HG03354 (cell line): Measurements from ENCODE around the gene PAX5.
"Not testable (repeated sequence)": the region's sequence is repeated elsewhere in the genome, so short reads cannot be mapped to it uniquely, and the experiment has no call there.

Source experiments
- ATAC-seq: cut with Tn5 transposase; IDR thresholded peaks from one replicate; pipeline ENCODE4 v1.9.1; 2021; ENCODE audit warnings: mild to moderate bottlenecking; ENCODE audit not compliant: unreplicated experiment, poor library complexity, severe bottlenecking

Gene PAX5

GRCh38 chr9:36870960-36871359, 163.1 kb downstream of the PAX5 start:
- no peak for ATAC-seq

- ATAC-seq, result not testable (repeated sequence)
These were observed 164.5 kb downstream of the PAX5 start for GRCh38 chr9:36869605-36870004.

- no peak for ATAC-seq
These were observed 165.3 kb downstream of the PAX5 start for GRCh38 chr9:36868586-36869282.

GRCh38 chr9:36867672-36868471, 166.2 kb downstream of the PAX5 start:
- ATAC-seq, result no peak

- no peak for ATAC-seq
These were observed 166.8 kb downstream of the PAX5 start for GRCh38 chr9:36867241-36867640.

- ATAC-seq, result no peak
These were observed 167.2 kb downstream of the PAX5 start for GRCh38 chr9:36866840-36867239.

- no peak for ATAC-seq
These were observed 168.1 kb downstream of the PAX5 start for GRCh38 chr9:36865731-36866635.

GRCh38 chr9:36864491-36865410, 169.3 kb downstream of the PAX5 start:
- no peak for ATAC-seq

GRCh38 chr9:36862206-36863145, 171.6 kb downstream of the PAX5 start:
- ATAC-seq, result no peak

- no peak for ATAC-seq
These were observed 172.4 kb downstream of the PAX5 start for GRCh38 chr9:36861528-36862205.

- no peak for ATAC-seq
These were observed 175.2 kb downstream of the PAX5 start for GRCh38 chr9:36858805-36859375.

GRCh38 chr9:36855448-36856315, 178.4 kb downstream of the PAX5 start:
- ATAC-seq, result no peak

GRCh38 chr9:36854751-36855150, 179.3 kb downstream of the PAX5 start:
- no peak for ATAC-seq

GRCh38 chr9:36854034-36854433, 180.0 kb downstream of the PAX5 start:
- ATAC-seq, result no peak

- no peak for ATAC-seq
These were observed 180.8 kb downstream of the PAX5 start for GRCh38 chr9:36853233-36853632.

- ATAC-seq, result no peak
These were observed 184.1 kb downstream of the PAX5 start for GRCh38 chr9:36849943-36850342.
